Colonic mucosa (tissue), 4 donors: ENCODE data around the gene BTRC. TPM values are rescaled to one million over a fixed set of nuclear protein-coding genes. Genes with fewer than 3 reads are reported as not detected.

Source experiments
- DNase-seq: peaks from one replicate; pipeline ENCODE4 v3.0.0-alpha.2; 2020
- H3K27ac ChIP-seq: fragments of 200-600 bp; one replicate; pipeline ENCODE4 v1.8.0; 2021
- H3K27me3 ChIP-seq: fragments of 200-600 bp; one replicate; pipeline ENCODE4 v1.8.0; 2021
- H3K36me3 ChIP-seq: fragments of 200-600 bp; one replicate; pipeline ENCODE4 v1.8.0; 2021
- H3K4me1 ChIP-seq: fragments of 200-600 bp; one replicate; pipeline ENCODE4 v1.8.0; 2021; ENCODE audit warnings: mild to moderate bottlenecking
- H3K4me3 ChIP-seq: fragments of 200-600 bp; one replicate; pipeline ENCODE4 v1.8.0; 2021
- H3K9ac ChIP-seq, 2 donors: one replicate each; pipeline ENCODE4 v1.7.0; 2013; ENCODE audit warnings: control low read depth in 2 of 2, low read depth in 2 of 2, low read length in 2 of 2
- H3K9me3 ChIP-seq: fragments of 200-600 bp; one replicate; pipeline ENCODE4 v1.8.0; 2021
- CTCF ChIP-seq: fragments of 200-600 bp; IDR thresholded peaks from one replicate; pipeline ENCODE4 v1.8.0; 2022; ENCODE audit warnings: antibody characterized with exemption, mild to moderate bottlenecking
- intact Hi-C: fragments of 100-400 bp; cut with DNase I; formaldehyde crosslinking; loops from one replicate; pipeline ENCODE4 v1.14.1; 2022
- total RNA-seq, 2 donors: library from RNA; stranded (reverse); fragmentation: NEBNext Ultra II Directional in 1 of 2; extraction: Animal tissue kit (Norgen Biotek cat#: 25700) in 1 of 2; gene quantifications; one replicate each; pipeline ENCODE4 v1.2.1, GENCODE V29; 2021
- donor health status: healthy.
- donor health status: DM: no; HTN: no; CAD: no.
- donor health status: DM: no; HTN: no; CAD: no.

The BTRC gene
- total RNA-seq, 2 donors from 2014 or later: 9.9 to 10.5 TPM

- intact Hi-C loops: no loop called here
- Histone ChIP-seq H3K4me3 (no peak overlapping the region), H3K27me3 (no peaks in the 10 kb centered on the region), H3K27ac (no peak overlapping the region), H3K9me3 (no peaks in the 10 kb centered on the region), H3K36me3 (no peaks in the 10 kb centered on the region), H3K4me1 (no peaks in the 10 kb centered on the region), H3K9ac (no peak overlapping the region)
- no peak for DNase-seq
- no peak for TF ChIP-seq CTCF
These were observed 36.1 kb downstream of the BTRC start for GRCh38 chr10:101389986-101390531.

GRCh38 chr10:101393378-101393777 is 39.4 kb downstream of the BTRC start:
- H3K27ac ChIP-seq: no peak overlapping the region
- no peak for TF ChIP-seq CTCF
- DNase-seq: no peak
- H3K4me1 ChIP-seq: no peaks in the 10 kb centered on the region
- H3K36me3 ChIP-seq: no peaks in the 10 kb centered on the region
- H3K9ac ChIP-seq: no peak overlapping the region
- no peak overlapping the region for H3K4me3 ChIP-seq
- H3K9me3 ChIP-seq: no peaks in the 10 kb centered on the region
- no peaks in the 10 kb centered on the region for H3K27me3 ChIP-seq
- intact Hi-C loops: no loop called here

- intact Hi-C loops: no loop called here
These were observed 40.7 kb downstream of the BTRC start for GRCh38 chr10:101394524-101395133.

GRCh38 chr10:101397140-101397539 is 43.2 kb downstream of the BTRC start:
- intact Hi-C loops: no loop called here
- H3K9ac ChIP-seq: no peak overlapping the region
- no peak for TF ChIP-seq CTCF
- H3K27me3 ChIP-seq: no peaks in the 10 kb centered on the region
- no peak overlapping the region for H3K27ac ChIP-seq
- no peak for DNase-seq
- no peaks in the 10 kb centered on the region for H3K36me3 ChIP-seq
- no peaks in the 10 kb centered on the region for H3K4me1 ChIP-seq
- no peaks in the 10 kb centered on the region for H3K9me3 ChIP-seq
- no peak overlapping the region for H3K4me3 ChIP-seq

More at GRCh38 chr10:101394524-101395133, 40.7 kb downstream of the BTRC start:
- Histone ChIP-seq H3K9me3 (no peaks in the 10 kb centered on the region), H3K27ac (no peak overlapping the region), H3K27me3 (no peaks in the 10 kb centered on the region), H3K9ac (no peak overlapping the region), H3K4me3 (no peak overlapping the region), H3K4me1 (no peaks in the 10 kb centered on the region), H3K36me3 (no peaks in the 10 kb centered on the region)
- no peak for DNase-seq
- TF ChIP-seq CTCF: no peak

- H3K27ac ChIP-seq: no peak overlapping the region
- H3K27me3 ChIP-seq: no peaks in the 10 kb centered on the region
- no peak overlapping the region for H3K4me3 ChIP-seq
- DNase-seq: no peak
- H3K9ac ChIP-seq: no peak overlapping the region
- no peaks in the 10 kb centered on the region for H3K4me1 ChIP-seq
- no peaks in the 10 kb centered on the region for H3K9me3 ChIP-seq
- no peaks in the 10 kb centered on the region for H3K36me3 ChIP-seq
- no peak for TF ChIP-seq CTCF
- intact Hi-C loops: no loop called here
These were observed 46.6 kb downstream of the BTRC start for GRCh38 chr10:101400585-101400984.
